Right forelimb (tissue), 1 donor: ENCODE data around the gene IZUMO4.
"Not testable (repeated sequence)": the region's sequence is repeated elsewhere in the genome, so short reads cannot be mapped to it uniquely, and the experiment has no call there.

Experiments used
- DNase-seq: peaks from one replicate; pipeline ENCODE4 v3.0.0-alpha.2; 2018

IZUMO4 gene

DNA sequence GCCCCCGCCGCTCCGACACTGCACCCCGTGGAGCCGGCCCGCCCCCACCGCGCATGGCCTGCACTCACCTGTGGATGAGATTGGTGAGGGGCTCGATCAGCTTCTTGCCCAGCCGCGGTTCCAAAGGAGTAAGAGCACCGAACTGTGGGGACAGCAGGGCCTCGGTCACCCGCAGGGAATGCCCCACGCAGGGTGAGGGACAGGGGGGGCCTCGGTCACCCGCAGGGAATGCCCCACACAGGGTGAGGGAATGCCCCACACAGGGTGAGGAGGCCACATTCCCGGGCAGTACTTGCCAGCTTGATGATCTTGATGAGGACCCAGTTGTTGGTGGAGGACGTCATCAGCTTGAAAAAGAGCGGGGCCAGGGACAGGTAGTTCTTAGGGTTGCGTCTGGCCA is 32.3 kb downstream of the IZUMO4 start:
- no peak for DNase-seq

DNA sequence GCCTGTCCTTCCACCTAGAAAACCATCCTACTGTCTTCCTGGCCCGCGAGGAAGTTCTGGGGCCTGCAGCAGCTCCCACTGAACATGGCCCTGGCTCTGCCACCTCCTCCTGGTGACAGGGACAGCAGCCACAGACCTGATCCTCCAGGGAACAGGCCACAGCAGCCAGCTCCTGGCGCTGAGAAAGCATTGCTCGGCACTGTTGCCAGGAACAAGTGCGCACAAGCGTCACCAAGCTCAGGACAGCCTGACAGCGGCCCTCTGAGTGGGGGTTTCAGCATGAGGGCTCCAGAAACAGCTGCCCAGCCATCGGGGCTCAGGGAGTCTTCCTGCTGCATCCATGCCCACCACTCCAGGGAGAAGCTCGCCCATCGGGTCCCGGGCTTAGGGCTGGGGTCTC is 32.8 kb downstream of the IZUMO4 start:
- no peak for DNase-seq

DNA sequence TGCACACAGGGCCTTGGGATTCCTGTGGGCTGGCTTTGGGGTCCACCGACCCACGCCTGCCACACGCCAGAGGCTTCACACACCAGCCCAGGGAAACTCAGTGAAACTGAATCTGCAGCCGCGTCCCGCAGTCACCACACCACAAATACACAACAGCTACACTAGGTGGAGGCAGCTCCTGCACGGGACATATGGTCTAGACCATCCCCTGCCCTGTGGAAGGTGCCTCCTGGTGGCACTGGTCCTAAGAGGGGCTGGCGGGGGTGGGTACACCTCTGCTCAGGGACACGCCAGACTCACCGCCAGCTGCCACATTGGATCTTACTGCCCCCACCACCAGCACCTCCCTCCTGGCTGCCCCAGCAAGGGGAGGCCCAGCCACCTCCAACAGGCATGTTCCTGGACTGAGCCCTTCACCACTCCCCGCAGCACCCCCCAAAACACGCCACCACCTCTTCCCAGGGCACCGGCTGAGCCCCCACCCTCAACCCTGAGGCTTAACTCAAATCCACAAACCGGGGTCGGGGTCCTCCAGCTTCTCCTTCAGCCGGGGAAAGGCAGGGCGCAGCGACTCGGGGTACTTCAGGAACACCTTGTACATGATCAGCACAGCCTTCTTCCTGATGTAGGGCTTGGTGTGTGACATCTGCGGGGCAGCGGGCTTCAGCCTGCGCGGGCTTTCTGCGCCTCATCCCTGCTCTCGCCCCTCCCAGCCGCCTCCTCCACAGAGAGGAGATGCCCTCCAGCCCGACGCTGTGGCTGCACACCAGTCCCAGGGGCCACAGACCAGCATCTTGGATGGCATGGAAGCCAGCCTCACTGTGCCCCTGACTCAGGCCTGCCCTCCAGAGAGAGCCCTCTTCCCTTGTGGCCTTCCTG is 33.4 kb downstream of the IZUMO4 start:
- DNase-seq, result no peak

DNA sequence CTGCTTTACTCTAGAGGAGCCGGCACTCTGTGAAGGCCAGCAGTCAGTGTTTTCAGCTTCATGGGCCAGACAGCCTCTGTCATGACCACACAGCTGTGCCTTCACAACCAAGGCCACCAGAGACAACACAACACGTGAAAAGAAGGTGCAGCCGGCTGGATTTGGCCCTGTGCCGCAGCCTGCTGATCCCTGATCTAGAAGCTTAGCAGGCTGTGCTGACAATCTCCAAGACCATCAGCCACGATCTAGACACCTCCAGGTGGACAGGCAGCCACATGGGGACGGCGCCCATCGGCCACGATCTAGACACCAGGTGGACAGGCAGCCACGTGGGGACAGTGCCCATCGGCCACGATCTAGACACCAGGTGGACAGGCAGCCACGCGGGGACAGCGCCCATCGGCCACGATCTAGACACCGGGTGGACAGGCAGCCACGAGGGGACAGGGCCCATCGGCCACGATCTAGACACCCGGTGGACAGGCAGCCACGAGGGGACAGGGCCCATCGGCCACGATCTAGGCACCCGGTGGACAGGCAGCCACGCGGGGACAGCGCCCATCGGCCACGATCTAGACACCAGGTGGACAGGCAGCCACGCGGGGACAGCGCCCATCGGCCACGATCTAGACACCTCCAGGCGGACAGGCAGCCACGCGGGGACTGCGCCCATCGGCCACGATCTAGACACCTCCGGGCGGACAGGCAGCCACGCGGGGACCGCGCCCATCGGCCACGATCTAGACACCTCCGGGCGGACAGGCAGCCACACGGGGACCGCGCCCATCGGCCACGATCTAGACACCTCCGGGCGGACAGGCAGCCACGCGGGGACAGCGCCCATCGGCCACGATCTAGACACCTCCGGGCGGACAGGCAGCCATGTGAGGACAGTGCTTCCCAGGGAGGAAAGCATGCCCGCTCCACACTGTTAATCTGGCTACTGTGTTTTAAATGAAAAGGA is 34.6 kb downstream of the IZUMO4 start:
- not testable (repeated sequence) for DNase-seq

DNA sequence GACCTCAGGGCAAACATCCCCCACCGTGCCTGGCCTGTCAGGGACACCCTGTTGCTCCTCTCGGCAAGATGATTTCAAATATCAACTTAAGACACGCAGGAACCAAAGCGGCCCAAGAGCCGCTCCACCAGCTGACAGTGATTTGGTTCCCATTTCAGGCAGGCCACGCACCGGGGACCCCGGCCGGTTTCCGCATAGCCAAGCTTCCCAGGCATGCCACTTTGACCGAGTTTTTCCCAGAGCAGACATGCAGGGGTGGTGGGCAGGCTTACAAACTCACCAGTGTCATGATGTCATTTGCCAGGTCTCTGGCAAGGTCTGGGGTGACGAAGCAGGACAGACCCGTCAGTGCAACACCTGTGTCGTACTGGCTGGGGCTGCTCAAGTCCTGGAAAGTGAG is 35.5 kb downstream of the IZUMO4 start:
- no peak for DNase-seq

DNA sequence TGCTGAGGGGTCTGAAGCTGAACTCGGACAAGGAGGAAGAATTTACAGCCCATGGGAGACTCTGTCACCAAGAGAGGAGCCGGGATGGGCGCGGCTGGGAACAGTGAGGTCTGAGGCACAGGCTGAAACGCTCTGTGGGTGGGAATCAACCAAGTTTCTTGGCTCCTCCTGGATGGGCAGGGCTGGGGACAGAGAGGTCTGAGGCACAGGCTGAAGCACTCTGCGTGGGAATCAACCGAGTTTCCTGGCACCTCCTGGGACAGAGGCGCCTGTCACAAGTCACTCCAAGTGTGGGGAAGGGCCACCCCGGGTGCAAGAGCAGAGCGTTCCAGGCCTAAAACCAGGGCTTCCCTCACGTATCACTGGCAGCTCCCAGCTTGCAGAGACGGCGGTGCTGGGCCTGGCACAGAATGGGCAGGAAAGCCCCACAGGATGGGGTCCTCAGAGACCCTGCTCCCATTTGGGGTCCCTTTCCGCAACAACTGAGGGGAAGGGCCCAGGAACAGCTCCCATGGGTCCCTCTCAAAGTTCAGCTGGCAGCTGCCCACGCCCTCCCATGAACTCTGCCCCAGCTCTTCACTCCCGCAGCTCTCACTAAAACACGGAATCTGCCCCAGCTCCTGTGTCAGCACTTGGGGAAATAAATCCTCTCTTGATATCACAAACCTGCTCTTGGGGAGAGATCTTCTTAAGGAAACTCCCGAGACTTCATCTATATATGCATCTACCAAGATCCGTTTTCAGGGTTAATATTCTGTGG is 36.2 kb downstream of the IZUMO4 start:
- DNase-seq, result no peak

DNA sequence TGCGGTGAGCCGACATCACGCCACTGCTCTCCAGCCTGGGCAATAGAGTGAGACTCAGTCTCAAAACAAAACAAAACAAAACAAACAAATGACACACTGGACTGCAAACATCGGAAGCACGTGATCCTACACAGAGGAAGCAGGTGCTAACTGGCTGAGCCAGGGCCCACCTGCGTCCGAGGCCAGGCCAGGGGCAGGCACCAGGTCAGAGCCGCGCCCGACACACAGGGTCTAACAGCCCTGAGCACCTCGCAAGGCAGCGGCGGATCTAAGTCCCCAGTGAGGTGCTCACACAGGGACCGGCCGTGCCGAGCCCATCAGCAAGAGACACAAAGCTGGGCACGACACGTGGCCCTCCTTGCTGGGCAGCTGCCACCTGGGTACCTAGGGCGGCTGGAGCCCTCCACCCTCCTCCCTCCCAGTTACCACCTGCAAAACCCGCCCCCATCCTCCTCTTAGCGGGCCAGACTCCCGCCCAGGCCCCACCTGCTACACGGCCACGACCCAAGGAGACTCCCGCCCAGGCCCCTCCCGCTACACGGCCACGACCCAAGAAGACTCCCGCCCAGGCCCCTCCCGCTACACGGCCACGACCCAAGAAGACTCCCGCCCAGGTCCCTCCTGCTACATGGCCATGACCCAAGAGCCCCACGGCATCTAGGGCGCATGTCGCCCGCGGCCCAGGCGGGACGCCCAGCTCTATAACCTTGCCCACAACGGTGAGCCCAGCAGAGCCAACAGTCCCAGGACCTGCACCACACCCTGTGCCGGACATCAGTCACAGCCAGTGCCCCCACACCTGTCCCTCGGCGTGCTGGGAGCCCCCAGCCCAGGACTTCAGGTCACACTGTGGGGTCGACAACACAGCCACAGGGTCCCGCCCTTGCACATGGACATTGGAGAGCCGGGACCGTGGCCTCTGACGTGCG is 39.0 kb downstream of the IZUMO4 start:
- no peak for DNase-seq

DNA sequence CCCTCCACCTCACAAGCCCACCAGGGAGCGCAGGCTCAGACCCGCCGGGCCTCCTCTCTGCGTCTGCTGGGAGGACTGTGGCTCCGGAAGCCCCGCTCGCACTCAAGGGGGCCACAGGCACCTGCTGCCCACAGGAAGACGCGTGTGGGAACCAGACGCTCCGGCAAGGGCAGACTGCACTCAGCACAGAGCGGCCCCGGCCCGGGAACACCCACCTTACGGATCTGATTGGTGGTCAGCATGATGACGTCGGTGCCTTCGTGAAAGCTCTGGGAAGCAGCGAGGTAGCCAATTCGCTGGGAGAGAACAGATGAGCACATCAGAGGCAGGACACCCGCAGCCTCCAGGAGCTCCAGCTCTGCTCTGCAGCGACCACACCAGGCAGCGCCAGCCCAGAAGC is 40.1 kb downstream of the IZUMO4 start:
- no peak for DNase-seq

DNA sequence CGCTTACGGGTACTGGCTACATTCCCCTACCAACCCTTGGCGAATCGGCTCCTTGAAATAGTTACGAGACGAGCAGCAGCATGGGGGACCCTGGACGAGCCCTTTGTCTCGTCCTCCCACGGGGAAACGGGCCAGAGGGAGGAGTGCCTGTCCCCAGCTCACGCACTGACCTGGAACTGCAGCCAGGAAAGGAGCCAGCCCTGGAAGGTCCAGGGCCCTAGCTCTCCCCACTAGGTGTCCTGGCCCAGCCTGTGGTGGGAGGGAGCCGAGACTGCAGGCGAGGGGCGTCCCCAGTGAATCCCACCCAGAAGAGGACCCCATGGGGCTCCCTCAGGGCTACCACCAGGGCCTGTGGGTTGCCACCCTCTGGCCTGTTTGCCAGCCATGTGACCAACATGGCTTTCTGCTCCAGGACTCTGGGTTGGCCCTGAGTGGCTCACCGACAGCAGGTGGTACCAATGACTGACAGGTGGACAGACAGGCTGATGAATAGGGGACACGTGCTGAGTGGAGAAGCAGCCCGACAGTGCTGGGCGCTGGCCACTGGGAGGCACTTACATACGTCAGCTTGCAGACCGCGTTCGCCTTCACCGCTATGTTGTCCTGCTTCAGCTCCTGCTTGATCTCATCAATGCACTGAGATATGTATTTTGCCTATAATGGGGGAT is 41.5 kb downstream of the IZUMO4 start:
- no peak for DNase-seq

DNA sequence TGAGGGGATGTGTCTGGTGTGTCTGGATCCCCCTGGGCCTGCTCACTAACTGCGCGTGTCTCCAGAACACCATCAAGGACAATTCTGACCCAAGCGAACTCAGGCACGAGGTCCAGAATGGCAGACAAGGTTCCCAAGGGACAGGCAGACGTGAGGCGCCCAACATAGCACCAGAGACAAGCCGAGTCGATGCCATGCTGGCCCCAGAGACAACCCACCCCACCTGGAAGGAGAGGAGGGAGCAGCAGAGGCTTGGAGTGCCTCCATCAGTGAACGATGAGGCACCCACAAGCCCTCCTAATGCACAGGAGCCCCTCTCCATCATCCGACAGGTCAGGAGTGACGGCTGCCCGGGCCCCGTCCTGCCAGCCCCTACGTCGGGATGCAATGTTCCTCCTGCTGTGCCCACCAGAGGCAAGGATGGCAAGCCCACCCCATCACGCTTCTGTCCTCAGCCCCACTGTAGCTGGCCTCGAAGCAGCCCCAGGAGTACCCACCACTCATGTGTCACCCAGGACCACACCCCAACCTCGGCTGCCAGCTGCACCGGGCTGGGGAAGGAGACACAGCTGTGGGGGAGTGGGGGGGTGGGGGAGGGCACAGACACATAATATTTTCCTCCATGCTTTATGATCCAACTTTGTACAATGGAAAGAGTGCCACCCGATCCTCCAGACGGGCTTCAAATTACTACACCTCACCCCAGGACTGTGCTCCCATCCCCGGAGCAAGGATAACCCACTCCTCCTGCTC is 42.8 kb downstream of the IZUMO4 start:
- no peak for DNase-seq

DNA sequence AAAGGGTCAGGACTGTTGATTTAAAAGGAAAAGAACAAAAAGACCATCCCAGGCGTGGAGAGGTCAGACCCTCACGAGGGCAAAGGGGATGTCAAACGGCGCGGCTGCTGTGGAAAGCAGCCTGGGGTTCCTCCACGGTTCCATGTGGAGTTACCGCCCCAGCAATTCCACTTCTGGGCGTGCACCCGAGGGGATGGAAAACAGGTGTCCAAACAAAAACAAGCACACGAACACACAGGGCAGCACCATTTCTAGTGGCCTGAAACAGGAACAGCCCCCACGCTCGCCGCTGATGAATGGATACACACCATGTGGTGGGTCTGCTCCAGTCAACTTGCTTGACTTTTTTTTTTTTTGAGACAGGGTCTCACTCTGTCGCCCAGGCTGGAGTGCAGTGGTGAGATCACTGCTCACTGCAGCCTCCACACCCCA is 43.4 kb downstream of the IZUMO4 start:
- no peak for DNase-seq

DNA sequence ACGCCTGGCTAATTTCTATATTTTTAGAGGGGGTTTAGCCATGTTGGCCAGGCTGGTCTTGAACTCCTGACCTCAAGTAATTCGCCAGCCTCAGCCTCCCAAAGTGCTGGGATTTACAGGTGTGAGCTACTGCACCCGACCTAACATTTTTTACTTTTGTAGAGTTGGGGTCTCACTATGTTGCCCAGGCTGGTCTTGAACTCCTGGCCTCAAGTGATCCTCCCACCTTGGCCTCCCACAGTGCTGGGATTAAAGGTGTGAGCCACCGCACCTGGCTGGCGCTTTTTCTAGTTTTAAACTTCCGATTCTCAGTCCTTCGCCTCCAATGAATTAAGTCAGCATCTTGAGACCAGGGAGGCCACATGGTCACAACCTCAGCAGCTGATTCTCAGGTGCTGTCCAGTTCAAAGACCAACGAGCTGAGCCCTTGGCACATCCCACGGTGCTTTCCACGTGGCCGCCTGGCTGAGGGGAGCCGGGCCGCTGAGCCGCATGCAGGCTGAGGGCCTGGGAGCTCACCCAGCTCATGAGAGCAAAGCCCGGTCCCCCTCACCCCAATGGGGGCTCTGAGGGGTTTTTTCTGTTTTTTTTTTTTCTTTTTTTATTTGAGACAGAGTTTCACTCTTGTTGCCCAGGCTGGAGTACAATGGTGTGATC is 45.6 kb downstream of the IZUMO4 start:
- DNase-seq, result no peak

DNA sequence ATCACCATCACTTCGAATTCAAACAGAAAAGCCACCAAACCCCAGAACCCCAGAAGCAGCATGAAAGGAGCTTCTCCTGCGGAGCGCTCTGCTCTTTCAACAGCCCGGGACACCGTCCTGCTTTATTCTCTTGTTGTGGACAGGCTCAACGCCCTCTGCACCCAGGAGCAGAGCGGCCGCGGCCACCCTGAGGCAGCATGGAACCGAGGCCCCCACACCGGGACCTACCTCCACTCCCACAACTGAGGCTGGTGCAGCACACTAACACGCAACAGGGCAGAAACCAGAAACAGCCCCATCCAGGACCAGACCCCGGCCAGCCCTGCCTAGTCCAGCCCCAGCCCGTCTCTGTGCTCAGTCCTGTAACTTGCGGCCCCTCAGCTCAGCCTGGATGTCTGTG is 47.5 kb downstream of the IZUMO4 start:
- no peak for DNase-seq

DNA sequence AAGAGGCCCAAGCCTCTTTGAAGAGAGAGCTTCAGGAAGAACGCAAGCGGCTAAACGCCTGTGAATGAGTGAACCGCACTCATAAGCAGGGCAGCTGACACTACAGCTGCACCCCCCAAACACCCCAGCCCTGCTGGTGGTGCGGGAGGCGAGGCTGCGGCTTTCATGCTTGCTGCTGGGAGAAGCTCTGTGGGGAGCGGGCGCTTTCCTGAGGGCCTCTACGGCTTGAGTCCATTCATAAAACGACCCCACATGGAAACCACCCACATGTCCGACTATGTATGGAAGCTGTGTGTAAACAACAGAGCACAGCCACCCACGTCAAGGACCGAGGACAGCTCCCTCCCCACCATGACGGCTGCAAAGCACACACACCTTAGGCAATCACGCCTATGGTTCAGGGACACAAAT is 49.1 kb downstream of the IZUMO4 start:
- no peak for DNase-seq

DNA sequence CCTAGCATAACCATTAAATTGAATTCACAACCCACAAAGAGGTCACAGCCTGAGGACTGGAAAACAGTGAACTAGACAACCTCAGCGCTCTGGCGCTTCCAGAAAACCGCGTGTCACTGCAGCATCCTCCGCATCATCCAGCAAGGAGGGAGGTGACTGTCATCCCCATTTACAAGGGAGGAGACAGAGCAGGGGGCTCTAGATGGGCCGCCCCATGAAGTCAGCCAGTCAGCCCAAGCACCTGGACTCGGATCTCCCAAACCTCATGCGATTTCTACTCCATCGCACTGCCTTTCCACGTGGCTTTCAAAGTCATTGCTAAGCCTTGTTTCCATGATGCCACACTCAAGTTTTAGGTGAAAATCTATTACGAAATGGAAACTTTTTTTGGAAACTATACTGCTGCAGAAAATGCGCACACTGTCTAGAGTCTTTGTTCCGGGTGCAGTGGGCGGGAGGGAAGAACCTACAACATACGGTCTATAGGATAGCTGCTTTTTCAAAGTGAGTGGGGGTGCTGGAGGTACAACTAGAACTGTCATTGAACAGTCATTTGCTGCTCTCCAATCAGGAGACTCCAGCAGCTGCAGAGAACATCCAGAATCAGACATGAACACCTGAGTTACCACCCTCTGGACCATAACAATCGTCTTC is 51.9 kb downstream of the IZUMO4 start:
- no peak for DNase-seq
